Heart left ventricle (tissue), 16 donors: ENCODE measurements around the gene CFAP141. TPM values are rescaled to one million over a fixed set of nuclear protein-coding genes. Genes with fewer than 3 reads are reported as not detected.
"Not testable (repeated sequence)": the region's sequence is repeated elsewhere in the genome, so short reads cannot be mapped to it uniquely, and the experiment has no call there.

Experiments used
- ATAC-seq, 4 donors: fragments of 200-7000 bp; cut with Tn5 transposase; one replicate each; pipeline ENCODE4 v1.9.1; 2020 to 2022; ENCODE audit warnings: moderate library complexity in 4 of 4, mild to moderate bottlenecking in 3 of 4, moderate number of reproducible peaks in 1 of 4
- DNase-seq, 5 donors: peaks; one replicate each; pipeline ENCODE4 v3.0.0-alpha.2; 2020
- H3K27ac ChIP-seq, 12 donors: fragments of 200-600 bp; sonication (generic) in 4 of 12; one replicate each; pipeline versions ENCODE4 v1.5.0 to v1.8.0; 2016 to 2022; ENCODE audit warnings: mild to moderate bottlenecking in 2 of 12
- H3K27me3 ChIP-seq, 9 donors: fragments of 200-600 bp; sonication (generic) in 2 of 9; one replicate each; pipeline versions ENCODE4 v1.5.1 to v1.8.0; 2016 to 2022; ENCODE audit warnings: mild to moderate bottlenecking in 3 of 9
- H3K36me3 ChIP-seq, 9 donors: fragments of 200-600 bp; sonication (generic) in 2 of 9; one replicate each; pipeline versions ENCODE4 v1.5.0 to v1.8.0; 2018 to 2022; ENCODE audit warnings: mild to moderate bottlenecking in 2 of 9
- H3K4me1 ChIP-seq, 12 donors: fragments of 200-600 bp; sonication (generic) in 4 of 12; one replicate each; pipeline versions ENCODE4 v1.5.0 to v1.8.0; 2016 to 2022; ENCODE audit warnings: mild to moderate bottlenecking in 3 of 12
- H3K4me3 ChIP-seq, 12 donors: fragments of 200-600 bp; sonication (generic) in 4 of 12; one replicate each; pipeline versions ENCODE4 v1.5.0 to v1.8.0; 2017 to 2022; ENCODE audit warnings: mild to moderate bottlenecking in 9 of 12, moderate library complexity in 4 of 12
- H3K9me3 ChIP-seq, 12 donors: fragments of 200-600 bp; sonication (generic) in 4 of 12; one replicate each; pipeline versions ENCODE4 v1.5.0 to v1.8.0; 2016 to 2022; ENCODE audit warnings: mild to moderate bottlenecking in 1 of 12
- POLR2A ChIP-seq, 2 donors: fragments of 450-650 bp; IDR thresholded peaks; one replicate each; pipeline ENCODE4 v1.6.1; 2017; ENCODE audit warnings: antibody characterized with exemption in 2 of 2, mild to moderate bottlenecking in 2 of 2, moderate library complexity in 2 of 2
- WGBS, 4 donors: extraction: QIAGEN DNeasy Blood & Tissue Kit in 2 of 4; methylation state at CpG; one replicate each; pipeline versions ENCODE4 v1.1.5 to v1.1.7; 2013 to 2018; 5-methylcytosine and 5-hydroxymethylcytosine counted together
- intact Hi-C, 10 donors: fragments of 100-400 bp; cut with DNase I; formaldehyde crosslinking; loops; one replicate each; pipeline versions ENCODE4 v1.11.1 to v1.14.2; 2022
- polyA plus RNA-seq, 2 donors: library from polyadenylated mRNA; stranded (reverse); fragments of 200-250 nt; gene quantifications; one replicate each; pipeline ENCODE4 v1.2.3, GENCODE V29; 2013
- total RNA-seq, 9 donors: library from RNA; depleted of rRNA in 2 of 9; stranded (reverse); fragments of >200 nt in 2 of 9; fragmentation: NEBNext Ultra II Directional in 3 of 9; extraction: Animal tissue kit (Norgen Biotek cat#: 25700) in 3 of 9; gene quantifications; one replicate each; pipeline versions ENCODE4 v1.1.0 to v1.2.4, GENCODE V29; 2016 to 2023
- TF ChIP-seq, protein P1 (sequence below), 12 donors: fragments of 200-600 bp; sonication (generic) in 4 of 12; IDR thresholded peaks; one replicate each; pipeline versions ENCODE4 v1.5.0 to v1.8.0; 2018 to 2022; ENCODE audit warnings: antibody characterized with exemption in 12 of 12, mild to moderate bottlenecking in 5 of 12
- donor health status: ischemic (EF 13 %, LVEDD 7.1; RV severe dilation, severe dysfunction).
- donor health status: healthy with polysubstance abuse.
- donor health status: DM: no; HTN: yes; CAD: no.
- donor health status: DM: no; HTN: no; CAD: no.
- donor health status: ischemic (EF 25% LVEDD 6.9; RV normal size, moderate dysfunction).
- donor health status: ischemic (EF 25% LVEDD 5.7; RV mildly dilated, moderate dysfunction).
- donor health status: healthy.
- donor health status: DM: yes; HTN: yes; CAD: no.
- donor health status: ischemic (EF 35%, LVEDD 5.7; RV mildly dilated, moderate dysfunction).
- donor health status: nonischemic (EF 11% LVEDD 7.7; RV severe dilation, severe dysfunction).
- donor health status: DM: yes; HTN: yes; CAD: no.
- donor health status: PGD.
- donor health status: ischemic (EF 29% LVEDD 5.4; RV normal size, mild dysfunction).
- donor health status: nonischemic (EF 23%, LVEDD 6.1; RV moderate dilation, normal function).

The CFAP141 gene
- total and polyA plus RNA-seq, 11 donors, result not detected

DNA sequence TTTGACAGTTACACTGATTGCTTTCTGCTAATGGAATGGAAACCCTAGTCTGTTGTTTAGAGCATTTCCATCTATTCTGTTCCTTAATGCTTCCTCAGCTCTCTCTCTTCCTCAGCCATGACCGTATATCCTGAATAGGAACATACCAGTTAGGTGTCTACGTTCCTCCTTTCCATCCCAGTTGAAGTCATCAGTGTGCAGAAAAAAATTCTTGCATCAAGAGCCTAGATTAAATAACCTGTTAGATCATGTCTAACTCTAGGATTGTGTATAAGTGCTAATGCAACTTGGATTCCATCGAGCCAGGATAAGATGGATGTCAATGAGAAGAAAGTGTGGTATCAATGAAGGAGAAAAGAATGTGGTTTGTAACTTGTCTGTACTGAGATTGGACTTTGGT, 33.4 kb upstream of the CFAP141 start:
- Histone ChIP-seq H3K27ac (no peak overlapping the region), H3K4me3 (no peak overlapping the region), H3K36me3 (peaks cover 2 to 100% (median 97%) of the 10 kb centered on the region in 9 donors), H3K9me3 (no peaks in the 10 kb centered on the region), H3K4me1 (peaks cover 0 to 2% (median 0%) of the 10 kb centered on the region in 12 donors), H3K27me3 (no peaks in the 10 kb centered on the region)
- intact Hi-C loops, result no loop called here
- no peak for DNase-seq
- no peak for ATAC-seq
- no peak for TF ChIP-seq POLR2A (IDR thresholded peaks at IDR 0.05)
- TF ChIP-seq, protein P1, sequence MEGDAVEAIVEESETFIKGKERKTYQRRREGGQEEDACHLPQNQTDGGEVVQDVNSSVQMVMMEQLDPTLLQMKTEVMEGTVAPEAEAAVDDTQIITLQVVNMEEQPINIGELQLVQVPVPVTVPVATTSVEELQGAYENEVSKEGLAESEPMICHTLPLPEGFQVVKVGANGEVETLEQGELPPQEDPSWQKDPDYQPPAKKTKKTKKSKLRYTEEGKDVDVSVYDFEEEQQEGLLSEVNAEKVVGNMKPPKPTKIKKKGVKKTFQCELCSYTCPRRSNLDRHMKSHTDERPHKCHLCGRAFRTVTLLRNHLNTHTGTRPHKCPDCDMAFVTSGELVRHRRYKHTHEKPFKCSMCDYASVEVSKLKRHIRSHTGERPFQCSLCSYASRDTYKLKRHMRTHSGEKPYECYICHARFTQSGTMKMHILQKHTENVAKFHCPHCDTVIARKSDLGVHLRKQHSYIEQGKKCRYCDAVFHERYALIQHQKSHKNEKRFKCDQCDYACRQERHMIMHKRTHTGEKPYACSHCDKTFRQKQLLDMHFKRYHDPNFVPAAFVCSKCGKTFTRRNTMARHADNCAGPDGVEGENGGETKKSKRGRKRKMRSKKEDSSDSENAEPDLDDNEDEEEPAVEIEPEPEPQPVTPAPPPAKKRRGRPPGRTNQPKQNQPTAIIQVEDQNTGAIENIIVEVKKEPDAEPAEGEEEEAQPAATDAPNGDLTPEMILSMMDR (IDR thresholded peaks at IDR 0.05), result no peak
- WGBS, 4 donors, result 77 to 80% (median 79%) methylated on average over 3 of the region's 3 CpGs

GRCh38 chr1:154237880-154238506, 31.9 kb upstream of the CFAP141 start:
- no peaks in the 10 kb centered on the region for H3K27me3 ChIP-seq
- peaks cover 2 to 100% (median 95%) of the 10 kb centered on the region in 9 donors for H3K36me3 ChIP-seq
- peaks cover 0 to 2% (median 0%) of the 10 kb centered on the region in 12 donors for H3K4me1 ChIP-seq
- DNase-seq (no peak), ATAC-seq (no peak)
- H3K4me3 ChIP-seq, result no peak overlapping the region
- TF ChIP-seq, protein P1 (IDR thresholded peaks at IDR 0.05), result no peak
- no peak for TF ChIP-seq POLR2A (IDR thresholded peaks at IDR 0.05)
- 93 to 95% (median 94%) methylated on average over 6 of the region's 6 CpGs for WGBS, 4 donors
- H3K9me3 ChIP-seq, result no peaks in the 10 kb centered on the region
- no peak overlapping the region for H3K27ac ChIP-seq
- intact Hi-C loops, result no loop called here

DNA sequence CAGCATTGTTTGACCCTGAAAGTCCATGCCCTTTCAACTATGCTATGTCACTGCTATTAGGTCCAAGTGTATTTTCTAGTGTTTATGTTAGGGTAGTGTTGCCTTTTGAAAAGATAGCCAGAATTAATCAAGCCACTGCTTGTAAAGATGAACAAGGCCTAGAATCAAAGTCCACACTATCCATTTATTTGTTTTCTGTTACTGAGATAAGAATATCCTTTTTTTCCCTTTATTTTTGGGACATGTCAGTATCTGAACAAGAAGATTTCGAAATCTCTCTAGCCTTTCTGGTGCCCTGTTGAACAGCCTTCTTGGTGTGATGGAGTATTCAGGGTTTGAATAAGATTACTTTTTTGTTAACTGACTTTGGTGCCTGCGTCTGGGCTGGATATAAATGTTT, 31.3 kb upstream of the CFAP141 start:
- Histone ChIP-seq H3K4me3 (no peak overlapping the region), H3K9me3 (no peaks in the 10 kb centered on the region), H3K27ac (no peak overlapping the region), H3K27me3 (no peaks in the 10 kb centered on the region), H3K36me3 (peaks cover 2 to 100% (median 95%) of the 10 kb centered on the region in 9 donors), H3K4me1 (peaks cover 0 to 2% (median 0%) of the 10 kb centered on the region in 12 donors)
- DNase-seq (no peak), ATAC-seq (no peak)
- intact Hi-C loops, result no loop called here
- WGBS, 4 donors, result 90 to 97% (median 95%) methylated on average over 2 of the region's 2 CpGs
- TF ChIP-seq, protein P1 (IDR thresholded peaks at IDR 0.05), result no peak
- no peak for TF ChIP-seq POLR2A (IDR thresholded peaks at IDR 0.05)

DNA sequence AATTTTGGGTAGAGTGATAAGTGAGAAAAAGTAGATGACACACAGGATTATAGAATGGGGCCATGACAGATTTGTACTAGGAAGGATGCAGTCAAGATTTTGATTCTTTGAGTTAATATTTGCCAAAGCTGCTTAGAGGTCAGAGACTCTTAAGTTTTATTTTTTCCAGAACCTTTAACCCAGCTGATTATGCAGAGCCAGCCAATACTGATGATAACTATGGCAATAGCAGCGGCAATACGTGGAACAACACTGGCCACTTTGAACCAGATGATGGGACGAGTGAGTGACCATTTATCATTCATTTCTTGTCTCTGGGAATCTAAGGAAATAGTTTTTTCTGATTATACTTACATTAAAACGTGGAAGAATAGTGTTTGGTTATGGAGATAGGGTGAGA, 30.7 kb upstream of the CFAP141 start:
- ATAC-seq, result no peak
- H3K4me1 ChIP-seq, result peaks cover 0 to 2% (median 0%) of the 10 kb centered on the region in 12 donors
- WGBS, 4 donors, result 87 to 94% (median 90%) methylated on average over 4 of the region's 4 CpGs

DNA sequence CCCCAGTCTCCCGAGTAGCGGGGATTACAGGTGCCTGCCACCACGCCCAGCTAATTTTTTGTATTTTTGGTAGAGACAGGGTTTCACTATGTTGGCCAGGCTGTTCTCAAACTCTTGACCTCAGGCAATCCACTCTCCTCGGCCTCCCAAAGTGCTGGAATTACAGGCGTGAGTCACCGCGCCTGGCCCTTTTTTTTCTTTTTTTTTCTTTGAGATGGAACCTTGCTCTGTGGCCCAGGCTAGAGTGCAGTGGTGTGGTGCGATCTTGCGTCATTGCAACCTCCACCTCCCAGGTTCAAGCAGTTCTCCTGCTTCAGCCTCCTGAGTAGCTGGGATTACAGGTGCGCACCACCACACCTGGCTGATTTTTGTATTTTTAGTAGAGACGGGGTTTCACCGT, 27.0 kb upstream of the CFAP141 start:
- ATAC-seq, H3K9me3 ChIP-seq, H3K4me3 ChIP-seq, H3K27me3 ChIP-seq, DNase-seq, H3K27ac ChIP-seq, H3K4me1 ChIP-seq: not testable (repeated sequence)
- intact Hi-C loops, result loop anchor here in 1 of 10 donors (5.0 kb wide), 1 partner anchor 39 kb away; the partner anchor contains the start of gene HAX1
- 95 to 97% (median 96%) methylated on average over 12 of the region's 12 CpGs for WGBS, 4 donors
- peaks cover 6 to 100% (median 98%) of the 10 kb centered on the region in 9 donors for H3K36me3 ChIP-seq

More for the DNA sequence above, 30.7 kb upstream of the CFAP141 start:
- no peak for TF ChIP-seq POLR2A (IDR thresholded peaks at IDR 0.05)
- Histone ChIP-seq H3K27ac (no peak overlapping the region), H3K4me3 (no peak overlapping the region), H3K9me3 (no peaks in the 10 kb centered on the region), H3K27me3 (no peaks in the 10 kb centered on the region), H3K36me3 (peaks cover 2 to 100% (median 95%) of the 10 kb centered on the region in 9 donors)
- intact Hi-C loops, result no loop called here
- DNase-seq, result no peak

DNA sequence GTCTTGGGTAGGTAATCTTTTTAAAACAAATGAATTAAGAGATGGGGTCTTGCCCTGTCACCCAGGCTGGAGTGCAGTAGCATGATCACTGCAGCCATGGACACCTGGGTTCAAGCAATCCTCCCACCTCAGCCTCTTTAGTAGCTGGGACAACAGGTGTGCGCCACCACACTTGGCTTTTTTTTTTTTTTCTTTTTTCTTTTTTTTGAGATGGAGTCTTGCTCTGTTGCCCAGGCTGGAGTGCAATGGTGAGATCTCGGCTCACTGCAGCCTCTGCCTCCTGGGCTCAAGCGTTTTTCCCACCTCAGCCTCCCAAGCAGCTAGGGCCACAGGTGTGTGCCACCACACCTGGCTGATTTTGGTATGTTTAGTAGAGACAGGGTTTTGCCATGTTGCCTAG, 25.0 kb upstream of the CFAP141 start:
- not testable (repeated sequence) for DNase-seq, H3K27ac ChIP-seq, H3K27me3 ChIP-seq, ATAC-seq, H3K9me3 ChIP-seq, H3K4me1 ChIP-seq, H3K4me3 ChIP-seq
- 96 to 100% (median 97%) methylated on average over 3 of the region's 3 CpGs for WGBS, 4 donors
- H3K36me3 ChIP-seq, result peaks cover 6 to 100% (median 98%) of the 10 kb centered on the region in 9 donors
- intact Hi-C loops, result loop anchor here in 1 of 10 donors (5.0 kb wide), 1 partner anchor 41 kb away; the partner anchor contains the start of gene HAX1
